HepG2 (cell line): Measurements from ENCODE around the gene PLD4. TPM values are rescaled to one million over a fixed set of nuclear protein-coding genes. Genes with fewer than 3 reads are reported as not detected.

ENCODE experiments used
- ATAC-seq: fragments of 200-7000 bp; cut with Tn5 transposase; 3 replicates; pipeline ENCODE4 v1.9.1; 2020; ENCODE audit warnings: mild to moderate bottlenecking, moderate library complexity
- BruUV-seq: library from RNA; stranded (reverse); fragments of 400-500 nt; replicated peaks from 2 replicates; lab custom pipeline; 2021; lab: Mats Ljungman, UMichigan
- CTCF ChIA-PET: fragments of 300-600 bp; formaldehyde crosslinking; extraction: SDS; loops from one replicate; lab custom pipeline; 2021; ENCODE audit warnings: low total read pairs, inconsistent platforms, low intra/inter-chr PET ratio; lab: Yijun Ruan, JAX
- POLR2A ChIA-PET: fragments of 350-600 bp; sonication (Branson Sonifier 250); formaldehyde crosslinking; loops from one replicate; lab custom pipeline; 2020; ENCODE audit warnings: antibody characterized with exemption, inconsistent platforms; lab: Yijun Ruan, JAX
- DNase-seq: peaks from one replicate; pipeline ENCODE4 v3.0.0-alpha.2; 2015; ENCODE audit warnings: low spot score
- FAIRE-seq: peaks from 3 replicates; lab custom pipeline; 2011; peaks lifted over from hg19 to GRCh38; lab: Jason Lieb, UNC
- H2AFZ ChIP-seq: one replicate; pipeline ENCODE4 v1.6.1; 2011; ENCODE audit warnings: low read length, inconsistent platforms
- H3K27ac ChIP-seq: fragments of 300-600 bp; 3 replicates; pipeline ENCODE4 v1.8.0; 2011; ENCODE audit warnings: mixed run types, mild to moderate bottlenecking, mixed read lengths, low read length, inconsistent platforms; ENCODE audit not compliant: insufficient read depth; ENCODE audit errors: extremely low read length
- H3K27me3 ChIP-seq, 2 experiments: fragments of 200-600 bp in 1 of 2; 2 replicates in 1 of 2; 3 replicates in 1 of 2; pipeline versions ENCODE4 v1.6.0 to v1.8.0; 2011; ENCODE audit warnings: low read length in 2 of 2, mild to moderate bottlenecking in 2 of 2, moderate library complexity in 2 of 2, inconsistent platforms in 1 of 2; ENCODE audit not compliant: insufficient read depth in 2 of 2, control insufficient read depth in 1 of 2
- H3K36me3 ChIP-seq, 2 experiments: fragments of 200-600 bp in 1 of 2; replicated peaks in 1 of 2; 2 replicates in 1 of 2; 3 replicates in 1 of 2; pipeline versions ENCODE4 v1.5.1 to v1.8.0; 2011; ENCODE audit warnings: low read length in 2 of 2, inconsistent platforms in 1 of 2; ENCODE audit not compliant: insufficient read depth in 2 of 2, control insufficient read depth in 1 of 2
- H3K4me1 ChIP-seq: 2 replicates; pipeline ENCODE4 v1.5.1; 2012; ENCODE audit warnings: low read length, inconsistent platforms; ENCODE audit not compliant: insufficient read depth
- H3K4me2 ChIP-seq: 2 replicates; pipeline ENCODE4 v1.6.0; 2011; ENCODE audit warnings: low read depth, low read length, inconsistent platforms
- H3K4me3 ChIP-seq, 3 experiments: fragments of 200-600 bp in 1 of 3; sonication (generic), shearing (Covaris generic) in 1 of 3; replicated peaks in 1 of 3; 2 replicates each; pipeline ENCODE4 v1.5.1; 2011 to 2016; ENCODE audit warnings: low read length in 3 of 3, inconsistent platforms in 2 of 3, low read depth in 2 of 3, mild to moderate bottlenecking in 2 of 3, control low read depth in 1 of 3, mixed read lengths in 1 of 3; ENCODE audit not compliant: insufficient read depth in 1 of 3
- H3K79me2 ChIP-seq: one replicate; pipeline ENCODE4 v1.6.1; 2011; ENCODE audit warnings: low read length, inconsistent platforms; ENCODE audit not compliant: insufficient read depth
- H3K9ac ChIP-seq: 2 replicates; pipeline ENCODE4 v1.6.0; 2011; ENCODE audit warnings: mild to moderate bottlenecking, low read depth, low read length, inconsistent platforms; ENCODE audit not compliant: insufficient read depth
- H3K9me3 ChIP-seq: 2 replicates; pipeline ENCODE4 v1.5.1; 2012; ENCODE audit warnings: mild to moderate bottlenecking, low read length
- H4K20me1 ChIP-seq: 2 replicates; pipeline ENCODE4 v1.6.0; 2011; ENCODE audit warnings: inconsistent platforms, mild to moderate bottlenecking, low read length, moderate library complexity; ENCODE audit not compliant: insufficient read depth
- CBX2 ChIP-seq, 2 experiments: fragments of 200-600 bp in 1 of 2; sonication (generic); formaldehyde crosslinking in 1 of 2; IDR thresholded peaks; 2 replicates each; pipeline versions ENCODE4 v1.7.0 to v1.8.1; 2018 to 2022; ENCODE audit warnings: low read depth in 2 of 2, low read length in 1 of 2, mild to moderate bottlenecking in 1 of 2, missing genetic modification reagents in 1 of 2
- KLF16 ChIP-seq, 2 experiments: sonication (generic) in 1 of 2; formaldehyde crosslinking in 1 of 2; IDR thresholded peaks; 2 replicates each; pipeline versions ENCODE4 v1.6.1 to v1.8.0; 2016 to 2023; ENCODE audit warnings: missing genetic modification reagents in 2 of 2, missing compliant biosample characterization in 1 of 2
- ZNF446 ChIP-seq: sonication (generic); formaldehyde crosslinking; IDR thresholded peaks from 2 replicates; pipeline ENCODE4 v1.5.0; 2020; ENCODE audit warnings: mild to moderate bottlenecking, missing genetic modification reagents
- WGBS: methylation state at CpG from one replicate; pipeline ENCODE4 v1.1.6; 2017; ENCODE audit warnings: low lambda C conversion rate; 5-methylcytosine and 5-hydroxymethylcytosine counted together
- in situ Hi-C: cut with HindIII; loops from 2 replicates; pipeline ENCODE4 v1.10.0; 2017; ENCODE audit warnings: low pct_unique_long_range_greater_than_20kb; ENCODE audit not compliant: extremely low pct_ligation_motif_present
- intact Hi-C: fragments of 100-400 bp; cut with micrococcal nuclease; formaldehyde crosslinking; loops from one replicate; pipeline ENCODE4 v1.10.0; 2022; ENCODE audit not compliant: unreplicated experiment
- polyA plus RNA-seq, 8 experiments: library from polyadenylated mRNA; depleted of rRNA in 3 of 8; stranded (reverse) in 7 of 8; unstranded in 1 of 8; fragments of >200 nt; fragmentation: Illumina TruSeq in 4 of 8; extraction: Trizol in 4 of 8; gene quantifications; 2 replicates each; pipeline versions ENCODE4 v1.2.1 to v1.2.3, GENCODE V29; 2011 to 2016; ENCODE audit warnings: low read depth in 4 of 8, missing spikeins in 1 of 8, mixed read lengths in 1 of 8; ENCODE audit not compliant: insufficient read depth in 1 of 8
- total RNA-seq, 5 experiments: library from RNA; depleted of rRNA; stranded (reverse); fragments of >200 nt; fragmentation: Illumina TruSeq; extraction: Trizol; gene quantifications; 2 replicates each; pipeline ENCODE4 v1.2.3, GENCODE V29; 2016; ENCODE audit warnings: low read depth in 1 of 5
- TF ChIP-seq, protein P1 (sequence below): sonication (generic); formaldehyde crosslinking; IDR thresholded peaks from 2 replicates; pipeline ENCODE4 v1.5.0; 2020; ENCODE audit warnings: missing genetic modification reagents
- TF ChIP-seq, protein P2 (sequence below): sonication (generic); formaldehyde crosslinking; IDR thresholded peaks from 2 replicates; pipeline ENCODE4 v1.5.0; 2020; ENCODE audit warnings: mild to moderate bottlenecking, missing genetic modification reagents, moderate library complexity
- TF ChIP-seq, protein P3 (sequence below): sonication (generic); formaldehyde crosslinking; IDR thresholded peaks from 2 replicates; pipeline ENCODE4 v1.5.0; 2020; ENCODE audit warnings: mild to moderate bottlenecking, missing genetic modification reagents

Gene PLD4
- total and polyA plus RNA-seq, 2 of the 13 experiments (the other 11 are each of a cell fraction or from before 2014, with no cell fraction given), result not detected

DNA sequence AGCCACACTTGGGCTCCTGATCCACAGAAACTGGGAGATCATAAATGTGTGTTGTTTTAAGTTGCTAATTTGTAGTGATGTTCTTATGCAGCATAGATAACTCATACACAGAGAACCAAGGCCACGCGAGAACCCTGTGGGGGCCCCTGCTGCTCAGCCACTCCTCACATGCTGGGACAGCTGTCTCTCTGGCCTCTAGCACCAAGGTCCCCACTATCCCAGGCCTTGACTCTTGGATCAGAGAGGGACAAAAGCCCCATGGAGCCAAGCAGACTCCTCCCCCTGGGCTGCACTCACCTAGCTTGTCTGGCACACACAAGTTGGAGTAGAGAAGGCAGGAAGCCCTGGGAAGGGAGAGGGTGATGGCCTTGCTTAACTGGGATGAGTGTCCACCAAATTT is 11.3 kb downstream of the PLD4 start (continued):
- TF ChIP-seq, protein P1, sequence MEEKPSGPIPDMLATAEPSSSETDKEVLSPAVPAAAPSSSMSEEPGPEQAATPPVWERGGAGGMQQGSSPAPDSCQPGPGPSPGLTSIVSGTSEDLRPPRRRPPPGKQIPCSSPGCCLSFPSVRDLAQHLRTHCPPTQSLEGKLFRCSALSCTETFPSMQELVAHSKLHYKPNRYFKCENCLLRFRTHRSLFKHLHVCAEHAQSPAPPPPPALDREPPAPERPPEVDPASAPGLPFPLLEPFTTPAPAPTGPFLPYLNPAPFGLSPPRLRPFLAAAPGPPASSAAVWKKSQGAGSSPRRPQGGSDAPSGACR (CRISPR knock-in tag), result no peak
- no peak for TF ChIP-seq CBX2 (IDR thresholded peaks at IDR 0.05; ENCODE audit: low read depth, low read length)
- no peak for TF ChIP-seq CBX2 (CRISPR knock-in tag; IDR thresholded peaks at IDR 0.05; ENCODE audit: low read depth)

DNA sequence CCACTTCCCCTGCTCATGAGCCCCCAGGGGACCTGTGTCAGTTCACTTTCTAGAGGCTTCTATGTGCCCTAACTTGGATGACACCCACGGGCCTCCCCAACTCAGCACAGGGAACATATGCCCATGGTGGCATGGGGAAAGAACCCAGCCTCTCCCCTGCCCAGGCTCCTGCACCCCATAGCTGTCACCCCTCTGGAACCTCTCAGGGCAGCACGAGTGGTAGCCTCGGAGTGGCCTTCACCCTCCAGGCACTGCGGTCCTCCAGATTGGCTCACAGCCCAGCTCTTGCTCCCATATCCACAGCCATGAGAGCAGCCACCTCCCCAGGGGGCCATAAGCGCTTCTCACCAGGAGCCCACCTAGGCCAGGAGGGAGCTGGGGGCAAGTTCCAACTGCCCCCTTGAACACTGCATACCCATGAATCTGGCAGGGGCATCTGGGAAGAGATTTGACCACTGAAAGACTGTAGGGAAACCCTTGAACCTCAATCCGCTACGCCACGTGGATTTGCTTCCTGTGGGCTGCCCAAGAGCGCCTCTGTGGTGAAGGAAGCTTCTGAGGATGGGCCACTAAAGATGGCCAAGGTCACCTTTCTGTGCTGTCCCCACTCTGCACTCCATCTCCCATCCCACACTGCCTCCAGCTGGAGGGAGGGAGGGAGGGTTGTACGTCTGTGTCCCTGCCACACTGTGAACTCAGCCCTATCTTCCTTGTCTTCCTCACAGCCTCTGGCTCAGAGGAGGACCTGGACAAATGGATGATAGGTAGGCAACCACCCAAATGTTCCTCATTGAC is 11.9 kb downstream of the PLD4 start:
- Histone ChIP-seq H3K36me3 (no peaks in the 10 kb centered on the region), H3K79me2 (no peaks in the 10 kb centered on the region), H4K20me1 (no peaks in the 10 kb centered on the region), H3K27ac (no peak overlapping the region), H3K9ac (no peak overlapping the region), H2AFZ (no peak overlapping the region), H3K4me1 (no peaks in the 10 kb centered on the region; the same call in 1 of the 2 replicates), H3K27me3 (peaks cover 16 to 90% of the 10 kb centered on the region in 2 experiments), H3K9me3 (no peaks in the 10 kb centered on the region), H3K4me2 (no peak overlapping the region), H3K4me3 (no peak overlapping the region)
- ChIA-PET CTCF (no interaction called here), POLR2A (no interaction called here)
- FAIRE-seq (no peak), ATAC-seq (no peak), DNase-seq (no peak)
- intact Hi-C loops (no loop called here), in situ Hi-C loops (no loop called here)
- WGBS, result 20% methylated on average over 10 of the region's 10 CpGs
- BruUV-seq, result no TSS peak
- TF ChIP-seq, protein P2, sequence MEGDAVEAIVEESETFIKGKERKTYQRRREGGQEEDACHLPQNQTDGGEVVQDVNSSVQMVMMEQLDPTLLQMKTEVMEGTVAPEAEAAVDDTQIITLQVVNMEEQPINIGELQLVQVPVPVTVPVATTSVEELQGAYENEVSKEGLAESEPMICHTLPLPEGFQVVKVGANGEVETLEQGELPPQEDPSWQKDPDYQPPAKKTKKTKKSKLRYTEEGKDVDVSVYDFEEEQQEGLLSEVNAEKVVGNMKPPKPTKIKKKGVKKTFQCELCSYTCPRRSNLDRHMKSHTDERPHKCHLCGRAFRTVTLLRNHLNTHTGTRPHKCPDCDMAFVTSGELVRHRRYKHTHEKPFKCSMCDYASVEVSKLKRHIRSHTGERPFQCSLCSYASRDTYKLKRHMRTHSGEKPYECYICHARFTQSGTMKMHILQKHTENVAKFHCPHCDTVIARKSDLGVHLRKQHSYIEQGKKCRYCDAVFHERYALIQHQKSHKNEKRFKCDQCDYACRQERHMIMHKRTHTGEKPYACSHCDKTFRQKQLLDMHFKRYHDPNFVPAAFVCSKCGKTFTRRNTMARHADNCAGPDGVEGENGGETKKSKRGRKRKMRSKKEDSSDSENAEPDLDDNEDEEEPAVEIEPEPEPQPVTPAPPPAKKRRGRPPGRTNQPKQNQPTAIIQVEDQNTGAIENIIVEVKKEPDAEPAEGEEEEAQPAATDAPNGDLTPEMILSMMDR, result peak; percentile 29; the same call in 1 of the 2 replicates
- TF ChIP-seq KLF16 (CRISPR knock-in tag; IDR thresholded peaks at IDR 0.05), result no peak
- TF ChIP-seq ZNF446 (CRISPR knock-in tag), result no peak
- TF ChIP-seq, protein P3, sequence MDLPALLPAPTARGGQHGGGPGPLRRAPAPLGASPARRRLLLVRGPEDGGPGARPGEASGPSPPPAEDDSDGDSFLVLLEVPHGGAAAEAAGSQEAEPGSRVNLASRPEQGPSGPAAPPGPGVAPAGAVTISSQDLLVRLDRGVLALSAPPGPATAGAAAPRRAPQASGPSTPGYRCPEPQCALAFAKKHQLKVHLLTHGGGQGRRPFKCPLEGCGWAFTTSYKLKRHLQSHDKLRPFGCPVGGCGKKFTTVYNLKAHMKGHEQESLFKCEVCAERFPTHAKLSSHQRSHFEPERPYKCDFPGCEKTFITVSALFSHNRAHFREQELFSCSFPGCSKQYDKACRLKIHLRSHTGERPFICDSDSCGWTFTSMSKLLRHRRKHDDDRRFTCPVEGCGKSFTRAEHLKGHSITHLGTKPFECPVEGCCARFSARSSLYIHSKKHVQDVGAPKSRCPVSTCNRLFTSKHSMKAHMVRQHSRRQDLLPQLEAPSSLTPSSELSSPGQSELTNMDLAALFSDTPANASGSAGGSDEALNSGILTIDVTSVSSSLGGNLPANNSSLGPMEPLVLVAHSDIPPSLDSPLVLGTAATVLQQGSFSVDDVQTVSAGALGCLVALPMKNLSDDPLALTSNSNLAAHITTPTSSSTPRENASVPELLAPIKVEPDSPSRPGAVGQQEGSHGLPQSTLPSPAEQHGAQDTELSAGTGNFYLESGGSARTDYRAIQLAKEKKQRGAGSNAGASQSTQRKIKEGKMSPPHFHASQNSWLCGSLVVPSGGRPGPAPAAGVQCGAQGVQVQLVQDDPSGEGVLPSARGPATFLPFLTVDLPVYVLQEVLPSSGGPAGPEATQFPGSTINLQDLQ (CRISPR knock-in tag), result no peak
